ENCODE measurements around the gene MFGE8.

Gene MFGE8

DNA sequence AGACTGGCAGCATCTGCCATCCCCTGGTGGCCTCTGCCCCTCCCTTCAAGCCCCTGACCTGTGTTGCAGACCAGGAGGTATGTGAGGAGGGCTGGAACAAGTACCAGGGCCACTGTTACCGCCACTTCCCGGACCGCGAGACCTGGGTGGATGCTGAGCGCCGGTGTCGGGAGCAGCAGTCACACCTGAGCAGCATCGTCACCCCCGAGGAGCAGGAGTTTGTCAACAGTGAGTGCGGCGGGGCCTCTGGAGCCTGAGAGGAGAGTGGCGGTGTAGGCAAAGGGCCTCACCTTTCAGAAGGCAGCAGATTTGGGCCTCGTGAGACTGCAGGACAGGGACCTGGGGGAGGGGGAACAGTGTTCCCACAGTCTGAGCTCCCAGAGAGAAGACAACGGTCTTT lies 41.9 kb downstream of the MFGE8 start:
- no peak for DNase-seq

- DNase-seq: no peak
These were observed 46.8 kb downstream of the MFGE8 start for GRCh38 chr15:88866295-88866881.

DNA sequence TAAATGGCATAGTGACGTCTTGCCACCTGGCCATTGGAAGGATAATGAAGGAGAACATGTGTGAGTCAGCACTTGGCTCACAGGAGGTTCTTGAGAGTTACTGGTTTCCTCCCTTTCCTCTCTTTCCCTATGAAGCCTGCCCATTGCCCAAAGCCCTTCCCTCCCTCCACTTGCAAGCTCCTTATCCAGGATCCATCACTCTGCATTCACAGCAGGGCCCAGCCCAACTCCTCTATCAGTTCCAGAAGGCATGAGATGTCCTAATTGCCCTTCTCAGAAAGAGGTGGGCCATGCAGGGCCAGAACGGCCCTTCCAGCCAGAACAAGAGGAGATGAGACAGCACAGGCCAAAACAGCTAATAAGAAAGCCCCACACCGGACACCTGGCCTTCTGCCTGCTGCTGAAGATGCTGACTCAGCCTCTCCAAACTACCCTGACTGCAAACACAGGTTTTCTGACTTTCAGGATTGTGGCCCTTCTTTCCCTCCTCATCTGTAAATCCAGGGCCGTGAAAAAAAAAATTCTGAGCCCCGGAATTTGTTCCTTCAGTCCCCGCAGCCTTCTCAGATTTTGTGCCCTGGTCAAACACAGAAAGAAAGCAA lies 47.6 kb downstream of the MFGE8 start:
- no peak for DNase-seq

DNA sequence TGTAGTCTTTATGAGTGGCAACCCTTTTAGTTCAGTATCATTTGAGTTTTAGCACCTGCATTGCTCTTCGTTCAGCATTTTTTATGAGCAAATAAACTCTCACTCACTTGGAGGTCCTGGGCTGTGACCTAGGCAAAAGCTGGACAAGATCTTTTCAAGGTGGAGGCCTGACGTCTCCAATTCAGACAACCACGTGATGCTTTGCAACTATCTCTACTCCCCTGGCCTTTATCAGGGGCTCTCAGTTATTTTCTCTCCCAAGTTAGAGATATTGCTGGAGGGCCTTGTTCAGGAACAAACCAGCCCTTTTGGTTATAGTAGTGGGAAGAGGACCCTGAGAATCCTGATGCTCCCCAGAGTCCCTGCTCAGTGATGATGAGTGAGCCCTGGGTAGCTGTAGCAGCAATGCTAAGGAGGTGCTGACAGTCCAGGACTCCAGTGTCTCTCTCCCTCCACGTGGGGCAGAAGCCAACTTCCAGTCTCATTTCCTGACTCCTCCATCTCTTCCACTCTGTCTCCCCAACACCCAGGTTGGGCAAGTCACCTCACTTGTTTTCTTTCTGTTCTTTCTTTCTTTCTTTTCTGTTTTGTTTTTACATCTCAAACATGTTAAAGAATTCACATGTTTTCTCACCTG lies 48.2 kb downstream of the MFGE8 start:
- DNase-seq: no peak

DNA sequence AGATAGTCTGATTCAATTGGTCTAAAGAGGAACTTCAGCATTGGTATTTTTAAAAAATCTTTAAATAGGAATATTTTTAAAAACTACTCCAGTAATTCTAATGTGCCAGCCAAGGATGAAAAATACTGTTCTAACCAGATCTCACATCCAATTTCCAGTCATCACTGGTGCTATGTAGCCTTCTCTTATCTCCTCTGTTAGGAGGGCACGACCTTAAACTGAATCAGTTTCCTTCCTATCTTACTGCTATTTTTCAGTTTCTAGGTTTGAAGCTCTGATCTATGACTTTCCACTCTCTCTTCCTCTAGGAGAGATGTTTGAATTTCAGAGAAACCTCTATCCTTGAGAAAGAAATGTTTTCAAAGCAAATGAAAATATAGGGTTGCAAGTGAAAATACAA lies 49.8 kb downstream of the MFGE8 start:
- DNase-seq: no peak

- DNase-seq: no peak
These were observed 53.0 kb downstream of the MFGE8 start for GRCh38 chr15:88860212-88860611.

DNA sequence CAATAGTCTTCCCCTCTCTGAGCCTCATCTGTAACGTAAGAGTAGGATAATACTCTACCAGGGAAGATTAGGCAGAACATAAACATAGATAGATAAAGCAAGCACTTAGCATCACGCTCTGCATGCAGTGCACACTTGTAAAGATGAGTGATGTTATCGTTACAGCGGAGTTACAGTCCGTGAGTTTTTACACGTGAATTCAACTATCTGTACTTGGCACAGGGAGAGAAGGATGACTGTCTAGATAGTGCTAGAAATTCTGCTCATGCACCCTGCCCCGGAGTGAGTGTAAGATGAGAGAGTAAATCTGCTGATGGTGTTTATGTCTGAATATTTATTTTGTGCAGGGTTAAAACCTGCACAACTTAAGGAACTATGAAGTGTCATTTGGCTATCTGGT lies 53.6 kb downstream of the MFGE8 start:
- DNase-seq: no peak

DNA sequence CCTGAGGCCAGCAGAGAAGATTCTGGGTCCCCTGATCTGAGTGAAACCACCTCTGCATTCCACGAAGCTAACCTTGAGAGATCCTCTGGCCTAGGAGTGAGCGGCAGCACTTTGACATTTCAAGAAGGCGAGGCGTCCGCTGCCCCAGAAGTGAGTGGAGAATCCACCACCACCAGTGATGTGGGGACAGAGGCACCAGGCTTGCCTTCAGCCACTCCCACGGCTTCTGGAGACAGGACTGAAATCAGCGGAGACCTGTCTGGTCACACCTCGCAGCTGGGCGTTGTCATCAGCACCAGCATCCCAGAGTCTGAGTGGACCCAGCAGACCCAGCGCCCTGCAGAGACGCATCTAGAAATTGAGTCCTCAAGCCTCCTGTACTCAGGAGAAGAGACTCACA lies 54.2 kb downstream of the MFGE8 start:
- DNase-seq: no peak

DNA sequence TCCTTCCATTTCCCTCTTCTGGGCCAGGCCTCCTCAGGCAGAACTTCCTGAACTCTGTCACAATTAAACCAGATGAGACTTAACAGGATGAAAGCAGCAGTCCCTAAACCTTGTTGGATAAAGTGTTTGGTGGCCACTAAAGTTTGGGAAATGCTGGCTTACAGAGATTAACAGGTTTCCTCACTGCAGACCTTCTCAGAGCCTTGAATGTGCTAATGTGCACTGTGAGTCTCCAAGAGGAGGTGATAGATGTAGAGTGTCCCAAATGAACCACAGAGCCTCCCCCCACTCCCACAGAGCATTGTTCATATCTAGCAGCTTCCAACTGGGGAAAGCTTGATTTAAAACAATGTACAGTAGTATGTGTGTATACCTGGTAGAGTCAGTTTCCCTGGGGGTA lies 60.7 kb downstream of the MFGE8 start:
- no peak for DNase-seq

DNA sequence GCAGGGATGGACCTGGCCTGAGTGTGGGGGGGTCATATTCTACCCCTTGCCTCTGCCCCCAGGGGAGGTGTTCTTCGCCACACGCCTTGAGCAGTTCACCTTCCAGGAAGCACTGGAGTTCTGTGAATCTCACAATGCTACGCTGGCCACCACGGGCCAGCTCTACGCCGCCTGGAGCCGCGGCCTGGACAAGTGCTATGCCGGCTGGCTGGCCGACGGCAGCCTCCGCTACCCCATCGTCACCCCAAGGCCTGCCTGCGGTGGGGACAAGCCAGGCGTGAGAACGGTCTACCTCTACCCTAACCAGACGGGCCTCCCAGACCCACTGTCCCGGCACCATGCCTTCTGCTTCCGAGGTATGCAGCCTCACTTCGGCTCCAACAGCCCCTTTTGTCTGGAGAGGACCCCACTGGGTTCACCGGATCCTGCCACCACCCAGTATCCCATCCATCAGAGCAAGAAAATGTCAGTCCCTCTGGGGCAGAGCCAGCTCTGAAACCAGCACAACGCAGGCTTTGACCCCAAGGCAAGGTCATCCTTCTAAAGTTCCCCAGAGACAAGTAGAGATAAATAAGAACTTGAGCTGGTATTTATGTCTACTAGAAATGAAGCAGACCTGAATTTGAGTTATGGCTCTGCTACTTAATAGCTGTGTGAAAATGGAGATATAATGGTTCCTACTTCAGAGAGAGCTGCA lies 63.7 kb downstream of the MFGE8 start:
- no peak for DNase-seq
